Esophagus mucosa (tissue), 1 donor: ENCODE results near the gene USP10. TPM values are rescaled to one million over a fixed set of nuclear protein-coding genes. Genes with fewer than 3 reads are reported as not detected.
A peak's percentile ranks its signal among the peaks of the same experiment; 100 is the strongest.

Experiments
- ATAC-seq: fragments of 200-7000 bp; cut with Tn5 transposase; one replicate; pipeline ENCODE4 v1.9.1; 2020
- total RNA-seq: library from RNA; stranded (reverse); gene quantifications from one replicate; pipeline ENCODE4 v1.2.4, GENCODE V29; 2023
- donor health status: DM: yes; HTN: yes; CAD: no.

Gene USP10
- total RNA-seq, 1 donor from 2014 or later, result 63.0 TPM

DNA sequence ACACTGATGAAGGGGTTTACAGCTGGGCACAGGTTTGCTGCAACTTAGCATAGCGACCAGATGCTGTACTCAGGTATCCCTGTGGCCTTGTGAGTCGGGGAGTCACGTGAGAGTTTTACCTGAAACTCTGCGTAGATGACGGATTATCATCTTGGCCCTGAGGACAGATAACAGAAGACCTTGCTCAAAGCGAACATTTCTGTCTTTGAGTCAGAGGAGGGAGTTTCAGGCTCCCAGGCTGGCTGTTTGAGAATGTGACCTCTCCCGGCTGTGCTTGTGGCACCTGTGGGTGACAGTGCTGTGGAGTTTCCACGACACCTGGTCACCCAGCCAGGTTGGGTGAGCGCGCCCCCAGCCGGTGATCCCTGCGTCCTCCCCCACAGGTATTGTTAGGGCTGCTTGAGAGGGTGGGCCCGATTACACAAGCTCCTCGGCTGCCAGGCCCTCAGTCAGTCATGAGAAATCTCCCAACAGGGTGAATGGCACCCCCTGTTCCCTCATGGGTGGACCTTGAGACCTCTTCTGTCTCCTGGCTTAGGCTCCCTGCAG is 75.5 kb downstream of the USP10 start:
- no peak for ATAC-seq

DNA sequence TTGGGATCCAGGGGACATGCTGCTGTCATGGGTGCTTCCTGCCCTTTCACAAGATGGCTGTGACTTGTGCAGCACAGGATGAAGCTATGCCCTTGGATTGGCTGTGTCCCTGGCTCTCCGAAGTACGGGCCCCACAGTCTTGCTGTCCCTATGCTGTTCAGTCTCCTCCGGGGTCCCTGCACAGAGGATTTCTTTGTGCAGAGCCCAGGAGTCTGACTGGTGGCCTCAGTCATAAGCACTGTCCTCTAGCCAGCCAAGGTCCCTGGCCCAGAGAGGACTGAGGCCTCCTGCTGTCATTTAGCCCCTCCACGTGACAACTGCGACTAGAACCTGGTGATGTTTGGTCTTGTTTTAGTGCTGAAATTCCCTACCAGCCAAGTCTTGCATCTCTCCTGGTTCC is 77.6 kb downstream of the USP10 start:
- ATAC-seq, result no peak

DNA sequence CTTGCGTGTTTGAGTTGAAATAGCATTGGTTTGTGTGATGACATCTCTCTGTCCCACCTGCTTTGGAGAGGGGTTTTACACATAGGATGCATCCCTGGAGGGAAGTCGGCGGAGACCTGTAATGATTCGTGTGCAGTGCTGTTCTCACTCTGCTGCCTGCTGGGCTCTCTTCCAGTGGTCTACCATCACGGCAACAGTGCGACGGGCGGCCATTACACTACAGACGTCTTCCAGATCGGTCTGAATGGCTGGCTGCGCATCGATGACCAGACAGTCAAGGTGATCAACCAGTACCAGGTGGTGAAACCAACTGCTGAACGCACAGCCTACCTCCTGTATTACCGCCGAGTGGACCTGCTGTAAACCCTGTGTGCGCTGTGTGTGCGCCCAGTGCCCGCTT is 78.9 kb downstream of the USP10 start:
- ATAC-seq, result no peak

DNA sequence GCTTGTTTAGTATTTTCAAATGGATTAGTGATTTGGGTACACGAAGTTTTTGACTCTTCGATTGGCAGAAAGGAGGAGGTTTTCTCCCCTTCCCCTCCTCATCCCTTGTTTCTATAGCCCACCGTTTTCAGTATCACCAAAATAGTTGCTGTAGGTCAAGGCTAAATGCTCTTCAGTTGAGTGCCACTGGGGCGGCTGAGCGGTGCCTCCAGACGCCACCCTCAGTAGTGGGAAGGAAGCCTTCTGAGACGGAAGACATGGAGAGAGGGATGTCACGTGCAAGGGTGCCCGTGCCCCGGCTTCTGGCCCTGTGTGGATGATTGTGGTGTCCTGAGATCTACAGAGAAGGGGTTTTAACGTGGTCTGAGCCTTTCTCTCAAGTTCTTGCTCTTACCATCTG is 80.3 kb downstream of the USP10 start:
- no peak for ATAC-seq

GRCh38 chr16:84780544-84781376 is 81.0 kb downstream of the USP10 start:
- no peak for ATAC-seq

DNA sequence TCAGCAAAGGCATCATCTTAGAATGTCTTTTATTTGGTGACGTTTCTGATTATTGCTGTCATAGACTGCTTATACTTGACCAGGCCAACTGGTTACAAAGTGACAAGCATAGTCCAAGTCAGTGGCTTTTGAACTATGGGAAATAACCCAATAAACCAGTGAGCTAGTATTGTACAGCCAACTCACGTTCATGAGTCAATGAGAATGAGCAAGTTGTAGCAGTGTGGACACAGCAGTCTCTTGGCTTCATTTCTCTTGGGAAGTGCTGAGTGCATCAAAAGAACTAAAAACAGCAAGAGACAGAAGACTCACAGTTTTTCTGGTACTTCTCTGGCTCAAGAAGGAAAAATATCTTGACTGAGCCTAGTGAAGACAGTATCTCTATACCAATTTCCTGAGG is 83.0 kb downstream of the USP10 start:
- peak; percentile 55 for ATAC-seq

DNA sequence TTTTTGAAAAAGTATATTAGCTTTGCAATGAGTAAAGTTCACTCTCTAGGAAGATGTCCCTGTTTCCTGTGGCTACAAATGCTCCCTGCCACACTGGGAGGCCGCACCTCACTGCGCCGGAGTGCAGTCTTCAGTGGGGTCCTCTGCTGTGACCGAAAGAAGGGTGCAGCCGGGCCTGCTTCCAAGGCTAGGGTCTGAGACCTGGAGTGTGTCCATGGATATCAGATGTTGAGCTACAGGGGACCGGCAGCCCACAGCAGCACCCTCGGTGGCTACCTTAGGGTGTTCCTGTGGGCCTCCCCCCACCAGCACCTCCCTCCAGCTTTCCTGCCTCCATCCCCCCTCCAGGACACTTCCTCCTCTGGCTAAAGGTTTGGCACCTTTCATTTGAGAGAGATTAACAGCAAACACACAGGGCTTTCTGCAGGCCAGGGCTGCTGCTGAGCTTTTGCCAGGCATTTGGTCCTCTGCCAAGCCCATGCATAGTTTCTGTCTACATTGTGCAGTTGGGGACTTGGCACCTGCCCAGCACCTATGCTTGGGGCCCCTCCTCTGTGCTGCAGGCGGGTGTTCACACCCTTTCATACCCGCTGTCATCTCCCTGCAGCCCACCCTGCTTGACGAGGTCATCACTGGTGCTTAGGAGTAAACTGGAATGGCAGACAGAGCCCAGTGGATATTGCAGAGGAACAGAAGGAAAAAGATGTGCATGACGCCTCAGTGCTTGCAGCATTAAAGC is 86.2 kb downstream of the USP10 start:
- ATAC-seq, result peak; percentile 3

GRCh38 chr16:84786605-84787262 is 86.9 kb downstream of the USP10 start:
- ATAC-seq, result peak; percentile 64

GRCh38 chr16:84787263-84787622 is 87.4 kb downstream of the USP10 start:
- no peak for ATAC-seq

GRCh38 chr16:84788920-84789391 is 89.2 kb downstream of the USP10 start:
- peak; percentile 70 for ATAC-seq

GRCh38 chr16:84789431-84789830 is 89.6 kb downstream of the USP10 start:
- no peak for ATAC-seq

DNA sequence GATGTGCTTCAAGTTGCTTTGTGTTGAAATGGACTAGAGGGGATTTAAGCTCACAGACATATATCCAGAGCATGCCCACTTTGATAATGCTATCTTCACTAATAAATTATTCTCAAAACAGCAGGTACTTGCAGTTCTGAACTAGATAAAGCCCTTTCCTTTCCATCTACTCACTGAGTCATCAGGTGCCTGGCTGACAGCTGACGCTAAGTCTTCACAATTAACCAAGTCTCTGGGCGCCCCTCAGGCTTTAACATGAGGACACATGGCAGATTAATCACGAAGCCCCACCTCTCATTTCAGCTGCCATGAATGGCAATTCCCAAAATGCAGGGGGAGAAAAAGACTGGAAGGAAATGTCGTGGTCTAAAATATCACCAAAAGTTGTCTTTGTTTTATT is 90.5 kb downstream of the USP10 start:
- no peak for ATAC-seq

GRCh38 chr16:84791088-84791487 is 91.3 kb downstream of the USP10 start:
- no peak for ATAC-seq

- ATAC-seq, result no peak
Observed at GRCh38 chr16:84791501-84791900, 91.7 kb downstream of the USP10 start.

DNA sequence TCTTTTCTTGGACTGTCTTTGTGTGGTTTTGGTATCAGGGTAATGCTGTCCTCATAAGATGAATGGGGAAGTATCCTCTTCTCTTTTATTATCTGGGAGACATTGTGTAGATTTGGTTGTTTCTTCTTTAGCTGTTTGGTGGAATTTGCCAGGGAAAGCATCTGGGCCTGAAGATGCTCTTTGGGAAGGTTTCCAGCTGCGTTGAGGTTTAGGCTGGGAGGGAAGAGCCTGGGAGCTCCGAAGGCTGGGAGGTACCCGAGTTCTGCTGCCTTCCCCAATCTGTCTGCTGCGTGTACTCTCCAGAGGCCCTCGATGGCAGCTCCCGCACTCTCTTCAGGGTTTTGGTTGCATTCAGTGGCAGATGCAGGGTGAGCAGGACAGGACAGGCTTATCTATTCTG is 94.4 kb downstream of the USP10 start:
- no peak for ATAC-seq

GRCh38 chr16:84794626-84795025 is 94.8 kb downstream of the USP10 start:
- ATAC-seq, result no peak

- ATAC-seq, result peak; percentile 41
Observed at GRCh38 chr16:84795329-84796053, 95.7 kb downstream of the USP10 start.

DNA sequence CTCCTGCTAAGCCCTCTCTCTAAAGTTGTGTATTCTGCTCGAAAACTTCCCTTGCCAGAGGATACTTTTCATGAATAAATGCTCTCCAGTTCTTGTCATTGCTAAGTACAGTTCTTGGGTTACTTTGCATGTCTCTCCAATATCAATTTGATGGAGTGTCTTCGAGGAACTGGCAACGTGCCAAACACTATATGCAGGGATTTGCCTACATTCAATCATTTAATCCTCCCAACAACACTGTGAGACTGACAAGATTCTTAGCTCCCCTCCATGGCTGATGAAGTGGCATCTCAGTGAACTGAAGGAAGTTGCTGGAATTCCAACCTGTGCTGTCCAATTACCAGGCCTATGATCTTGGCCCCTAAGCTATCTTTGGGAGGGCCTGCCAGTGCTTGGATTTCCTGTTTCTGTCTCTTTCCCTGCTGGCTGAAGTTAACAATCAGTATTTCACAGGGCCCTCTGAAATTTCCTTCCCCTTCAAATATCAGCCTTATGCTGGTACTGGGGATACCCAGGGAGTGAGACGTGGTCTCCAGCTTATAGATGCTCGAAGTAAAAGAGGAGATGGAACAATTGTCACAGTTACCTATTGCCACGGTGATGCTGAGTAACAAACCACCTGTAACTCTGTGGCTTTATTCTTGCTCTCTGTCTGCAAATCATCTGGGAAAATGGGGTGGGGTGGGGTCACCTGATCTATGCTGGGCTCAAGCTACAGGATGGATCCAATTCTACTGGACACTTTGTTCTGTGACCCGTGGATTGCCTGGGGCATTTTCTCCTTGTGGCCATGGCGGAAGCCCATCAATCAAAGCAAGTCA is 100.6 kb downstream of the USP10 start:
- ATAC-seq, result no peak

GRCh38 chr16:84803146-84803545 is 103.3 kb downstream of the USP10 start:
- ATAC-seq, result no peak

DNA sequence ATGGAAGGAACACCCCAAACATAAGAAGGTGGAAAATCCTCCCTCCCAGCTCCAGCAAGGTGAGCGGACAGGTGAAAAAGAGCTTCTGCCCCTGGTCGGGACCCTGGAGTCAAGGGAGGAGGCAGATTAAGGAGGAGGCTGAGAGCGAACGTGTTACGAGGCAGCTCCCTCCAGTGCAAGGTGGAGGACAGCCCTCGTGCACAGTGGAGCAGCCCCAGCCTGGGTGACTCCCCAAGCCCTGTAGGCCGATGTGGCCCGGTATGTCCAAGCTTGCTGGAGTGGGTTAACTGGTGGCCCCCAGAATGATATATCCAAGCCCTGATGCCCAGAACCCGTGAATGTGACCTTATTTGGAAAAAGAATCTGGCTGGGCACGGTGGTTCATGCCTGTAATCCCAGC is 104.5 kb downstream of the USP10 start:
- no peak for ATAC-seq

DNA sequence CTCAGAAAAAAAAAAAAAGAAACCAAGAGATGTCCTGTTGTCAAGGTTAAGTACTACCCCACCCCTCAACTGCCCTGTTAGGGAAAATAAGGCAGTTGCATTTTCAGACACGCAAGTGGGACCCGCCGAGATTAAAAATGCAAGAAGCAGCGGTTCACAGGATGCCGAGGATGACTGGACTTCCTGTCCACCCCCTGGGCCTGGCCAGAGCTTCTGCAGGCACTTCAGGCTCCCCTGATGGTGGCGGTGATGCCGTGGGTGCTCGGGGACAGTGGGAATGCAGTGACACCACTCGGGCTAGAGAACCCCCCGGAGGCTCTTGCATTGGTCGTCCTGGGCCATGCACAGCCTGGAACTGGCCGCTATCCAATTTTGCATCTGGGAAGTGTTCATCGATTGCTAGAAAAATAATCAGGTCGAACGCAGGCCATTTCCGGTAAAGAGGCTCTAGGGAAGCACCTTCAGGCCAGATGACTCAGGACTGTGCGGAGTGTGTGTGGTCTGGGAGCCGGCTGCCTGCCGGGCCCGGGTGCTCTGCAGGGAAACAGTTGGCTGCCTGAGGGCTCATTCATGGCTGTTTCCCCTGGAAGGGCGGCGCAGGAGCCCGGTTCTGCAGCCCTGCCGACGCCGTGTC is 106.6 kb downstream of the USP10 start:
- ATAC-seq, result peak; percentile 71
